Measurements from ENCODE around the gene WNT9B.

Gene WNT9B

GRCh38 chr17:46908068-46908737 lies 56.8 kb downstream of the WNT9B start:
- FAIRE-seq = no peak
- no peak for TF ChIP-seq CTCF (IDR thresholded peaks at IDR 0.05; ENCODE audit: insufficient read depth, missing control alignments)
- no peak for DNase-seq (ENCODE audit: insufficient read length, low spot score)

GRCh38 chr17:46910179-46910927 lies 59.0 kb downstream of the WNT9B start:
- TF ChIP-seq CTCF (IDR thresholded peaks at IDR 0.05; ENCODE audit: insufficient read depth, missing control alignments) = no peak
- FAIRE-seq (no peak), DNase-seq (ENCODE audit: insufficient read length, low spot score) (no peak)

DNA sequence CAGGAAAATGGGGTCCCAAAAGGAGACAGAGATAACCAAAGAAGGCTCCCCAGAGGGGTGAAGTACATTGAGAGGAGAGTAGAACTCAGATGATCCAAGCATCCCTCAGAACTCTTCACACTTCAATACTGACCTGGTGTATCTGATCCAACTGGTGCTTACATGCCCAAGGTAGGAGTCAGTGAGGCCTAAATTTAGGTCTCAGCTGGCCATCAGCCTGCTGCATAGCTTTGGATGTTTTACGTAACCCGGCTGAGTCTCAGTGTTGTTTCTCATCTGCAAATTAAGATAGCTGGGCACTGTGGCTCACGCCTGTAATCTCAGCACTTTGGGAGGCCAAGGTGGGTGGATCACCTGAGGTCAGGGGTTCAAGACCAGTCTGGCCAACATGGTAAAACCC lies 59.9 kb downstream of the WNT9B start:
- no peak for TF ChIP-seq CTCF (IDR thresholded peaks at IDR 0.05; ENCODE audit: insufficient read depth, missing control alignments)
- DNase-seq (ENCODE audit: insufficient read length, low spot score) = no peak
- FAIRE-seq = no peak

DNA sequence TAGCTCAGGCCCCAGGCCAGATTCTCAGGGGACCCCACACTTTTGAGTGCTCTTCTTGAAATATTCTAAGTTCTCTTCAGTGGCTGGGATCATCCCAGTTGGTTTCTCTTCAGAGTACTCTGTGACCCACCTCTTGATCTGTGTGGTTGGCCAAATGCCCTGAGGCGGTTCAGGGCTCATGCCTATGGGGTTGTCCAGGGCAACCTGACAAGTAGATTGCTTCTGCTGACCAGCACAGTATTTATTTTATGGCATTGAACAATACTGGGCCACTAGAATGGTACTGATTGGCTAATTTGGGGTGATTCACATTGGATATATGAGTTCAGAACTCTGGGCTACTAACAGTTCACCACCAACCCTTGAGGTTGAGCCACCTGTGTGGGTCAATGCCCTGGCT lies 64.2 kb downstream of the WNT9B start:
- TF ChIP-seq CTCF (IDR thresholded peaks at IDR 0.05; ENCODE audit: insufficient read depth, missing control alignments) = no peak
- DNase-seq (ENCODE audit: insufficient read length, low spot score) (no peak), FAIRE-seq (no peak)

DNA sequence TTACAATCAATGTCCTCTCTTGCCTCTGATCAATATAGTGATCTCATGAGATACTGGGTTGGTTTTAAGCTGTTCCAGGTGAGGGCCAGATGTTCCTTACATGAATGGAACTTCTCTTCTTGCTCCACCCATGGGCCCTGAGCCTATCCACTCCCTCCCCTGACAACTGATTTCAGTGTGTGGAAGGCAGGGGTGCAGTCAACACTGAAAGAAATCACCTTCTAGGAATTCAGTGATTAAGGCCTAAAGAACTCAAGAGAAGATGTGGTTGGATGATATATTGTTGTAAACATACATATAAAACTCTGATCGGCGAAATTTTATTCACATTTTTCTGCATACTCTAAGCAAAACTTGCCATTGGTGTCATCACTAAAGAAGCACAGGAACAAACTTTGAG lies 64.8 kb downstream of the WNT9B start:
- FAIRE-seq = no peak
- no peak for DNase-seq (ENCODE audit: insufficient read length, low spot score)
- TF ChIP-seq CTCF (IDR thresholded peaks at IDR 0.05; ENCODE audit: insufficient read depth, missing control alignments) = no peak

DNA sequence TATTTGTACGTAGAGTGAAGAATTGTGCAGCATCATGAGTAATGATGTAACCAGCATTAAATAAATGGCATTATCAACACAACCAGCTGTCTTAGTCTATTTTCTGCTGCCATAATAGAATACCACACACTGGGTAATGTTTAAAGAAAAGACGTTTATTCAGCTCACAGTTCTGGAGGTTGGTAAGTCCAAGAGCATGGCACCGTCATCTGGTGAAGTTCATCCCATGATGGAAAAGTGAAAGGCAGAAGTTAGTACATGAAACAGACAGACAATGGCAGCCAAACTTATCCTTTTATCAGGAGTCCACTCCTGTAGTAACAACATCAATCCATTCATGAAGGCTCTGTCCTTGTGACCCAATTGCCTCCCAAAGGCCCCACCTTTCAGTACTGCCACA lies 65.2 kb downstream of the WNT9B start:
- no peak for DNase-seq (ENCODE audit: insufficient read length, low spot score)
- no peak for FAIRE-seq
- TF ChIP-seq CTCF (IDR thresholded peaks at IDR 0.05; ENCODE audit: insufficient read depth, missing control alignments) = no peak

DNA sequence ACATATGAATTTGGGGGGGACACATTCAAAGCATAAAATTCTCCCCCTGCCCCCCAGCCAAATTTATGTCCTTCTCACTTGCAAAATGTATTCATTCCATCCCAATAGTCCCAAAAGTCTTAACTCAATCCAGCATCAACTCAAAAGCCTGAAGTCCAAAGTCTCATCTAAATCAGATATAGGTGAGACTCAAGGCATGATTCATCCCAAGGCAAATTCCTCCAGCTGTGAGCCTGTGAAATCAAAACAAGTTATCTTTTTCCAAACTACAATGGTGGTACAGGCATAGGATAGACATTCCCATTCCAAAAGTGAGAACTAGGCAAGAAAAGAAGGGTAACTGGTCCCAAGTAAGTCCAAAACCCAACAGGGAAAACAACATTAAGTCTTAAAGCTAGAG lies 65.7 kb downstream of the WNT9B start:
- no peak for TF ChIP-seq CTCF (IDR thresholded peaks at IDR 0.05; ENCODE audit: insufficient read depth, missing control alignments)
- DNase-seq (ENCODE audit: insufficient read length, low spot score) (no peak), FAIRE-seq (no peak)
